PC-3 (cell line): ENCODE data around the gene DYSF.

Experiments used
- EZH2 ChIP-seq: fragments of 300-600 bp; sonication (generic); IDR thresholded peaks from one replicate; pipeline ENCODE4 v1.6.1; 2017; ENCODE audit warnings: antibody characterized with exemption, mild to moderate bottlenecking, low read length; ENCODE audit not compliant: unreplicated experiment
- TF ChIP-seq, protein P1 (sequence below): fragments of 300-600 bp; sonication (generic); conservative IDR thresholded peaks from 2 replicates; pipeline ENCODE4 v1.5.1; 2017; ENCODE audit warnings: antibody characterized with exemption, low read depth, mild to moderate bottlenecking, low read length

DNA sequence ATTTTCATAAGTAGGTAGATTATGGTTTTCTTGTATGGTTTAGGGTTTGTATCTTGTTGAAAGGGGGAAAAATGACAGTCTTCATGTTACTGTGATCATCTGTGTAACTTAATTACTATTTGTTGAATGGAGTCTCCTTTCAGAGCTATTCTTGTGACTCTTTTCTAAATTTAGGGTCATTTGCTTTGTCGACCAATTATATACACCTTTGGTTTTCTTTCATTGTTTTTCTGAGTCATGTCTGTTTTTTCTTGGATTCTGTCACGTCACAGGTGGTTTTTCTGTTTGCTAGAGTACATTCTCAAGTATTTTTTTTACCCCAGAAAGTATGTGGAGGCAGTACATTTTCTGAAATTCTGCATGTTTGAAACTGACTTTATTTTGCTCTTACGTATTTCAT is 43.8 kb upstream of the DYSF start:
- TF ChIP-seq, protein P1, sequence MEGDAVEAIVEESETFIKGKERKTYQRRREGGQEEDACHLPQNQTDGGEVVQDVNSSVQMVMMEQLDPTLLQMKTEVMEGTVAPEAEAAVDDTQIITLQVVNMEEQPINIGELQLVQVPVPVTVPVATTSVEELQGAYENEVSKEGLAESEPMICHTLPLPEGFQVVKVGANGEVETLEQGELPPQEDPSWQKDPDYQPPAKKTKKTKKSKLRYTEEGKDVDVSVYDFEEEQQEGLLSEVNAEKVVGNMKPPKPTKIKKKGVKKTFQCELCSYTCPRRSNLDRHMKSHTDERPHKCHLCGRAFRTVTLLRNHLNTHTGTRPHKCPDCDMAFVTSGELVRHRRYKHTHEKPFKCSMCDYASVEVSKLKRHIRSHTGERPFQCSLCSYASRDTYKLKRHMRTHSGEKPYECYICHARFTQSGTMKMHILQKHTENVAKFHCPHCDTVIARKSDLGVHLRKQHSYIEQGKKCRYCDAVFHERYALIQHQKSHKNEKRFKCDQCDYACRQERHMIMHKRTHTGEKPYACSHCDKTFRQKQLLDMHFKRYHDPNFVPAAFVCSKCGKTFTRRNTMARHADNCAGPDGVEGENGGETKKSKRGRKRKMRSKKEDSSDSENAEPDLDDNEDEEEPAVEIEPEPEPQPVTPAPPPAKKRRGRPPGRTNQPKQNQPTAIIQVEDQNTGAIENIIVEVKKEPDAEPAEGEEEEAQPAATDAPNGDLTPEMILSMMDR, result no peak
- no peak for TF ChIP-seq EZH2
